NCI-H1092 (cell line): ENCODE results near the gene KRT6C.
"Not testable (repeated sequence)": the region's sequence is repeated elsewhere in the genome, so short reads cannot be mapped to it uniquely, and the experiment has no call there.

Source experiments
- DNase-seq: peaks from one replicate; lab custom pipeline; 2025; lab: John Stamatoyannopoulos, UW

The KRT6C gene

GRCh38 chr12:52455821-52456220, 17.8 kb downstream of the KRT6C start:
- DNase-seq, result no peak

- DNase-seq, result no peak
Measured at GRCh38 chr12:52454411-52455201, 19.0 kb downstream of the KRT6C start.

- DNase-seq, result no peak
Measured at GRCh38 chr12:52452101-52452500, 21.5 kb downstream of the KRT6C start, which contains the start of gene KRT6B. Gene KRT6B (minus strand): TSS chr12:52452146. CDS start chr12:52452078, 68 bp downstream.

GRCh38 chr12:52448228-52448627, 25.4 kb downstream of the KRT6C start:
- no peak for DNase-seq

- not testable (repeated sequence) for DNase-seq
Measured at GRCh38 chr12:52447196-52447595, 26.4 kb downstream of the KRT6C start.

- DNase-seq, result no peak
Measured at GRCh38 chr12:52446367-52447045, 27.1 kb downstream of the KRT6C start.

- DNase-seq, result no peak
Measured at GRCh38 chr12:52445876-52446275, 27.7 kb downstream of the KRT6C start.

- no peak for DNase-seq
Measured at GRCh38 chr12:52444647-52445595, 28.7 kb downstream of the KRT6C start.

GRCh38 chr12:52443966-52444365, 29.6 kb downstream of the KRT6C start:
- no peak for DNase-seq

GRCh38 chr12:52442600-52443061, 31.0 kb downstream of the KRT6C start:
- DNase-seq, result no peak

GRCh38 chr12:52441320-52441911, 32.2 kb downstream of the KRT6C start:
- no peak for DNase-seq

GRCh38 chr12:52440821-52441319, 32.7 kb downstream of the KRT6C start:
- no peak for DNase-seq

- DNase-seq, result no peak
Measured at GRCh38 chr12:52439845-52440244, 33.8 kb downstream of the KRT6C start.

GRCh38 chr12:52439420-52439819, 34.2 kb downstream of the KRT6C start:
- no peak for DNase-seq

GRCh38 chr12:52438305-52439301, 35.0 kb downstream of the KRT6C start:
- DNase-seq, result no peak

- no peak for DNase-seq
Measured at GRCh38 chr12:52437508-52437907, 36.1 kb downstream of the KRT6C start.

- DNase-seq, result no peak
Measured at GRCh38 chr12:52436828-52437474, 36.7 kb downstream of the KRT6C start.

- DNase-seq, result no peak
Measured at GRCh38 chr12:52436000-52436827, 37.4 kb downstream of the KRT6C start.

GRCh38 chr12:52435659-52435999, 38.0 kb downstream of the KRT6C start:
- no peak for DNase-seq
